Measurements from ENCODE around the gene SUGCT. TPM values are rescaled to one million over a fixed set of nuclear protein-coding genes. Genes with fewer than 3 reads are reported as not detected.

SUGCT gene
- total and polyA plus RNA-seq, 9 of the 15 experiments (the other 6 are each of a cell fraction or from before 2014, with no cell fraction given), result 0.58 to 2.5 (median 1.4) TPM

GRCh38 chr7:40870108-40870507, 735.3 kb downstream of the SUGCT start:
- no TSS peak for BruUV-seq (replicated peaks)
- TF ChIP-seq ZNF12 (CRISPR knock-in tag; IDR thresholded peaks at IDR 0.05) (no peak), E4F1 (CRISPR knock-in tag; IDR thresholded peaks at IDR 0.05; ENCODE audit: borderline replicate concordance) (no peak), ARID4B (CRISPR knock-in tag; IDR thresholded peaks at IDR 0.05) (no peak), E2F1 (CRISPR knock-in tag; IDR thresholded peaks at IDR 0.05) (no peak), LARP7 (IDR thresholded peaks at IDR 0.05) (no peak), EP300 (IDR thresholded peaks at IDR 0.05; ENCODE audit: low read length) (no peak), KAT2B (IDR thresholded peaks at IDR 0.05; ENCODE audit: low read depth, low read length) (no peak), BDP1 (IDR thresholded peaks at IDR 0.05; ENCODE audit: insufficient read depth, insufficient read length) (no peak), ZNF76 (CRISPR knock-in tag; IDR thresholded peaks at IDR 0.05; ENCODE audit: borderline replicate concordance) (no peak), CHD2 (IDR thresholded peaks at IDR 0.05; ENCODE audit: low read depth, low read length) (no peak), BCOR (IDR thresholded peaks at IDR 0.05) (no peak), ZNF280A (IDR thresholded peaks at IDR 0.05; ENCODE audit: low read depth, partially characterized antibody) (no peak)

More at GRCh38 chr7:40870108-40870507, 735.3 kb downstream of the SUGCT start:
- POLR2A ChIA-PET, result no interaction called here
- Histone ChIP-seq H3K4me2 (ENCODE audit: insufficient read depth, low read length) (no peak overlapping the region), H3K9me3 (replicated peaks; ENCODE audit: control insufficient read depth, insufficient read depth, low read depth, low read length) (no peaks in the 10 kb centered on the region), H3K4me3 (no peak overlapping the region), H4K20me1 (replicated peaks; ENCODE audit: control insufficient read depth, insufficient read depth, low read length) (no peaks in the 10 kb centered on the region), H3K9me1 (ENCODE audit: control insufficient read depth, insufficient read depth, low read length) (no peaks in the 10 kb centered on the region), H3K79me2 (ENCODE audit: control insufficient read depth, insufficient read depth, low read length) (no peaks in the 10 kb centered on the region), H3K36me3 (ENCODE audit: control insufficient read depth, insufficient read depth, low read length) (no peaks in the 10 kb centered on the region), H3K4me1 (replicated peaks in 1 of 2; ENCODE audit: control insufficient read depth in 2 of 2, insufficient read depth in 2 of 2, low read length in 2 of 2) (no peaks in the 10 kb centered on the region), H3K27ac (ENCODE audit: extremely low read depth, low read depth, low read length) (no peak overlapping the region), H2AFZ (ENCODE audit: low read depth, low read length) (no peak overlapping the region), H3K9ac (ENCODE audit: insufficient read depth in 1 of 2, low read depth in 2 of 2, low read length in 2 of 2) (no peak overlapping the region), H3K27me3 (ENCODE audit: control insufficient read depth in 2 of 2, insufficient read depth in 2 of 2, low read length in 2 of 2) (no peaks in the 10 kb centered on the region)
- intact Hi-C loops (cut with micrococcal nuclease) (no loop called here), in situ Hi-C loops (cut with MboI) (no loop called here)
- ATAC-seq, result no peak
- FAIRE-seq, result no peak
- CTCF ChIA-PET (ENCODE audit: low intra/inter-chr PET ratio), result no interaction called here
- no peak for DNase-seq (ENCODE audit: extremely low read depth in 1 of 4, low spot score in 3 of 4)

All from K562 (cell line).